ENCODE results near the gene POU2F3.

The POU2F3 gene

GRCh38 chr11:120340529-120340928 lies 100.6 kb downstream of the POU2F3 start:
- no peak for DNase-seq (ENCODE audit: low spot score)

GRCh38 chr11:120342226-120342625 lies 102.3 kb downstream of the POU2F3 start:
- no peak for DNase-seq (ENCODE audit: low spot score)

GRCh38 chr11:120342678-120343077 lies 102.7 kb downstream of the POU2F3 start:
- no peak for DNase-seq (ENCODE audit: low spot score)

DNA sequence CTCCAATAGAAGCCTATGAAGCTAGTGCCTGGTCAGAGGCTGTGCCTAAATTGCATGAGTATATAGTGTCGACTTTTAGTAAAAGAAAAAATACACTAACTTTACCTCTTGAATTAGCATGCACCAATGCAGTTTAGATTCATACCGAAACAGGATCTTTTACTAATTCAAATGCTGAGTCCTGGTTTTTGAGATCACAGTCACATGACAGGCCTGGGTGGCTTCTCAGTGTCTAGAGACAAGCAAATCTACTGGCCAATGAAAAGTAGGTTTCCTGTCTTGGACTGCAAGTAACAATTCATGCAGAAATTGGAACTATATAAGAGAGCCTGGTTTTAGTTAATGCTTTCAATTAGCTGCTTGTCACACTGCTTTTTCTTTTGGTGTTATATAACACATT lies 103.5 kb downstream of the POU2F3 start:
- no peak for DNase-seq (ENCODE audit: low spot score)

DNA sequence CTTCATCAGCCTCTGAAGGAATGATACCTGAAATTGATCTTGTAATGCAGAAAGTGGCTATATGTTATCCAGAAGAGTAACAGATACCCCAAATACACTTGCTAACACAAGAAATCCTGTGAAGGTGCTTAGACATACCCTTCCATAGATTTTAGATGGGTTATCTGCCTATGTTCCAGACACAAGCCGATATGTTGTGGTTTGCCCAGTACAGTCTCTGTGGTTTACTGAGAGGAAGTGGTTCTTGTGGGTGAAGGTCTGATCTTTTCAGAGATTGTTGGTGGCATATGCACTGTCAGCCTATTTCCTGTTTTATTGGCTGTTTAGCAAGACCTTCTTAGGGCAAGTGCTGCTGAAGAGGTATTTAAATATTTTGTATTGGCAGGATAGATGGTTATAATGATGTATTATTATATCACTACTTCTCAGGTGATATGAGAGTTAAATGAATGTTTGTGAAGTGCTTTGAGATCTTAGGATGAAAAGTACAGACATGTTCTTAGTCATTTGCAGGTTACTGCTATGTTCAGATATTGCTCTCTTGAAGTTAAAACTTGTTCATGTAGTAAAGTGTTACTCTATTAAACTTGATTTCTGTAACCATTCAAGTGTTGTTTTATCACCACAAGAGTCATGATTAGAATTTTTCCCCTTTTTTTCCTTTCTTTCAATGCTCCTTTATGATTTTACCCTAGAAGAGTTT lies 104.5 kb downstream of the POU2F3 start:
- no peak for DNase-seq (ENCODE audit: low spot score)

GRCh38 chr11:120346233-120346632 lies 106.3 kb downstream of the POU2F3 start:
- DNase-seq (ENCODE audit: low spot score): no peak

- DNase-seq (ENCODE audit: low spot score): no peak
Observed at GRCh38 chr11:120350637-120351036, 110.7 kb downstream of the POU2F3 start.

DNA sequence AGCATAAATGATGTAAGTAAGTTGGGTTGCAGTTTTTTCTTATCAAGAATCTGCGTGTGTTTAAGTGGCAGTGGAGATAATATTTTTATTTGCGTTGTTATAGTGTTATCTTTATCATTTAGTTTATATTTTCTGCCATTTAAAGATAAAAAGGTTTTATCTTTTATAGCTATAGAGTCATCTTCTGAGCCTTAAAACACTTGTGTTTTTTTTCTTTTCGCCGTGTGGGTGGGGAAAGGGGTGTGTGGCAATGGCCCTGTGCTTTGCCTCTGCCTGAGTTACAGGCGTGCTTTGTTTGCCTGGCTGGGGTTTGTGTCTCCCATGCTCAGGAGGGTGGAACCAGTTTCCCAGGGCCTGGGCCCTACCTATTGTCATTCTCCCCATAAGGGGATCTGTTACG lies 112.5 kb downstream of the POU2F3 start:
- no peak for DNase-seq (ENCODE audit: low spot score)

GRCh38 chr11:120354068-120354467 lies 114.1 kb downstream of the POU2F3 start:
- no peak for DNase-seq (ENCODE audit: low spot score)

DNA sequence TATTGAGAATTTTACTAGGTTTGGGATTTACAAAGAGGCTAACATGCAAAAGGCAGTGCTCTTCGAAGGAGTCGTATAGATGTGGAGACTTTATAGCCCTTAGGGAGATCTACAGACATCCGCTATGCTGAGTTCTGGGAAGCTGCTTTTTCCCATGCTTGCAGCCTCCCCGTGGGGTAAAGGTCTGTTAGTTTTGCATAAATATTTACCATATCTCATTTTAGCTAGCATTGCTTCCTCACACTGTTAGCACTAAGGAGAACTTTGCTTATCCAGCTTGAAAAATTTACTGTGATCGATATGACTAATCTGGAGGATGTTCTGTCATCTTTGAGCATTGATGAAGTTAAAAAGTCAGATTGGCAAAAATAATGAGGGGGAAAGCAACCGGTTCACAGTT lies 114.8 kb downstream of the POU2F3 start:
- DNase-seq (ENCODE audit: low spot score): no peak

GRCh38 chr11:120357620-120358019 lies 117.7 kb downstream of the POU2F3 start:
- no peak for DNase-seq (ENCODE audit: low spot score)

DNA sequence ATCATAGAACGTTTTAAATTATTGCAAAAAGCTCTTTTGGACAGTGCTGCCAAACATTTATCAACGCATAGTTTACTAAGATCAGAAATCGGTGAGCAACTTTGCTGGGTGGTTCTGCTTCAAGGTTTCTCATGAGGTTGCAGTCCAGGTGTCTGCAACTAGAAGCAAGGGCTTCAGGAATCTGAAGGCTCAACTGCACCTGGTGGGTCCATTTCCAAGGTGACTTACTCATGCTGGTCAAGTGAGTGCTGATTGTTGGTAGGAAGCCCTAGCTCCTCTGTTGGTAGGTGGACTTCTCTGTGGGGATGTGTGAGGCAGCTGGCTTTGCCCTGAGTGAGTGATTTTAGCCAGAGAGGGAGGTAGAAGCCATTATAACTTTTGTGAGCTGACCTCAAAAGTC lies 118.8 kb downstream of the POU2F3 start:
- DNase-seq (ENCODE audit: low spot score): no peak

DNA sequence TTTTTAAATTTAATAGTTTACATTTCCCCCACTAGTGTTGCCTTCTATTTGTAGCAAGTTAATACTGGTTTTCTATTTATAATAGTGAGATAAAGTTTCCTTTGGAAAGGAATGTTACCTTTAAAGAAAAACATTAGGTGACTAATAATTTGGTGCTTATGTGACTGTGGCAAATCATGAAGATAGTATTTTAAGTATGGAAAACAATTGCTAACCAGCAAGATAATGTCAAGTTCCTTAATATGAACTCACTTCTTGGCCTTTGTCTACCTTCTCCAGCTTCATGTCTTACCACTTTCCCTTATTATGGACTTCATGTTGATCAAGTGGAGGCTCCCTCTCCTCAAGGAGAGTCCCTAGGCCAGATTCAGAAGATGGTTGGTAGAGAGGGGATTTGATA lies 123.5 kb downstream of the POU2F3 start:
- no peak for DNase-seq (ENCODE audit: low spot score)

DNA sequence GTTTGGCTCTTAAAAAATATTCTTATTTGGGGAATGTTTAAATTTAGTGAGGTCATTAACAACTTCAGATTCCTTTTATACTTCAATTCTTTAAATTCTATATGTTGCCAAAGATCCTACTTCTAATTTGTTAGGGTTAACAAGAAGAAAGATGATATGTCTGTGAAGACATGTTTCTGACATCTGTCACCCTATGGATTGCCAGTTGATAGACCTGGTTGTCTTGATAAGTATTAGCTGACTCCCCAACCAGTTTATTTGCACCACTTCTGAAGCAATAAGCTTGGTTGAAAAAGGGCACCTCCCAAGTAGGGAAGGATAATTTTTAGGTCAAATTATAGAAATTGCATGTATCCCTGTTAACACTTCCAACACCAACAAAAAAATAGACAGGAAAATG lies 125.6 kb downstream of the POU2F3 start:
- no peak for DNase-seq (ENCODE audit: low spot score)

All from AG08395 (cell line).